ENCODE measurements around the gene PRELID3B. TPM values are rescaled to one million over a fixed set of nuclear protein-coding genes. Genes with fewer than 3 reads are reported as not detected.

PRELID3B gene
- total RNA-seq, 1 donor, result 68.4 TPM

DNA sequence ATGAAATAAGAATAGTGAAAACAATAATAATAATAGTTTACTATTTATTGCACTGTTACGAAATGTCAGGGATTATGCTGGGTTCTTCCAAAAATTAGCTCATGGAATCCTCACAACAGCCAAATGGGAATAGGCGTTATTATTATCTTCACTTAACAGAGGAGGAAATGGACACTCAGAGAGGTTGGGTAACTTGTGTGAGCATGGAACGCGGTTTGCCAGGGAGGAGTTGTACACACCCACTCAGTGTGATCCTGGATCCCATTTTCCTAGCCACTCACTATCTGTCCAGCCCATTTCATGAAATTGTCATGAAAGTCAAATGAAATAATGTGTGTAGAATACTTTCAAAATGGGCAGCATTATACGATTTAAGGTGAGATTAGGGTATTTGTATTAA lies 56.9 kb downstream of the PRELID3B start:
- DNase-seq (ENCODE audit: insufficient read length, low spot score, missing footprints), result no peak
- Histone ChIP-seq H4K20me1 (ENCODE audit: insufficient read depth, low read length) (peaks cover 16% of the 10 kb centered on the region), H3K4me2 (ENCODE audit: insufficient read depth, low read length) (no peak overlapping the region), H3K36me3 (ENCODE audit: insufficient read depth, low read length) (peaks cover 40% of the 10 kb centered on the region), H3K27me3 (ENCODE audit: insufficient read depth, low read length) (no peaks in the 10 kb centered on the region), H3K79me2 (ENCODE audit: insufficient read depth, low read length) (peaks cover 50% of the 10 kb centered on the region), H3K27ac (ENCODE audit: low read depth, low read length) (no peak overlapping the region), H3K9me3 (ENCODE audit: low read depth, low read length) (no peaks in the 10 kb centered on the region), H3K4me1 (ENCODE audit: insufficient read depth, low read length) (no peaks in the 10 kb centered on the region), H3K4me3 (ENCODE audit: insufficient read depth, low read length) (no peak overlapping the region), H2AFZ (ENCODE audit: low read length) (no peak overlapping the region)
- TF ChIP-seq, protein P1, sequence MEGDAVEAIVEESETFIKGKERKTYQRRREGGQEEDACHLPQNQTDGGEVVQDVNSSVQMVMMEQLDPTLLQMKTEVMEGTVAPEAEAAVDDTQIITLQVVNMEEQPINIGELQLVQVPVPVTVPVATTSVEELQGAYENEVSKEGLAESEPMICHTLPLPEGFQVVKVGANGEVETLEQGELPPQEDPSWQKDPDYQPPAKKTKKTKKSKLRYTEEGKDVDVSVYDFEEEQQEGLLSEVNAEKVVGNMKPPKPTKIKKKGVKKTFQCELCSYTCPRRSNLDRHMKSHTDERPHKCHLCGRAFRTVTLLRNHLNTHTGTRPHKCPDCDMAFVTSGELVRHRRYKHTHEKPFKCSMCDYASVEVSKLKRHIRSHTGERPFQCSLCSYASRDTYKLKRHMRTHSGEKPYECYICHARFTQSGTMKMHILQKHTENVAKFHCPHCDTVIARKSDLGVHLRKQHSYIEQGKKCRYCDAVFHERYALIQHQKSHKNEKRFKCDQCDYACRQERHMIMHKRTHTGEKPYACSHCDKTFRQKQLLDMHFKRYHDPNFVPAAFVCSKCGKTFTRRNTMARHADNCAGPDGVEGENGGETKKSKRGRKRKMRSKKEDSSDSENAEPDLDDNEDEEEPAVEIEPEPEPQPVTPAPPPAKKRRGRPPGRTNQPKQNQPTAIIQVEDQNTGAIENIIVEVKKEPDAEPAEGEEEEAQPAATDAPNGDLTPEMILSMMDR (IDR thresholded peaks at IDR 0.05; ENCODE audit: extremely low read depth, low read depth, low read length), result no peak

DNA sequence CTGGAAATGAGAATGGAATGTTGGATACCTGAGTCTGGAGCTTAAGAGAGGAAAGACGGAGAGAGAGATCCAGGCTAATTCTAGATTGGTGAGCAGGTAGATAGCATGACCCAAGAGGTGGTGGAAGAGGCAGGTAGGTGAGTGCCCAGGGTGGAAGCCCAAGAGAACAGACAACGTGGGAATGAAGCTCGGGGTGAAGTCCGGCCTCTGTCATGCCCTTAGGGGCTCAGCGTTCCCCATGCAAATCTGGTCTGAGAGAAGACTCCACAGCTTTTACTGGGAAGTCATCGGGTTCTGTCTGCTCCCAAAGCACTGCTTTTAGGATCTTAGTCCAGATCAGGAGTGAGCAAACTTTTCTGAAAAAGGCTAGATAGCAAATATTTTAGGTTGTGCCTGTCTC lies 57.9 kb downstream of the PRELID3B start:
- Histone ChIP-seq H3K9me3 (ENCODE audit: low read depth, low read length) (no peaks in the 10 kb centered on the region), H3K4me3 (ENCODE audit: insufficient read depth, low read length) (no peak overlapping the region), H2AFZ (ENCODE audit: low read length) (no peak overlapping the region), H3K4me2 (ENCODE audit: insufficient read depth, low read length) (no peak overlapping the region), H4K20me1 (ENCODE audit: insufficient read depth, low read length) (peaks cover 16% of the 10 kb centered on the region), H3K27me3 (ENCODE audit: insufficient read depth, low read length) (no peaks in the 10 kb centered on the region), H3K36me3 (ENCODE audit: insufficient read depth, low read length) (peaks cover 37% of the 10 kb centered on the region), H3K4me1 (ENCODE audit: insufficient read depth, low read length) (no peaks in the 10 kb centered on the region), H3K79me2 (ENCODE audit: insufficient read depth, low read length) (peaks cover 50% of the 10 kb centered on the region), H3K27ac (ENCODE audit: low read depth, low read length) (no peak overlapping the region)
- no peak for DNase-seq (ENCODE audit: insufficient read length, low spot score, missing footprints)
- TF ChIP-seq, protein P1 (IDR thresholded peaks at IDR 0.05; ENCODE audit: extremely low read depth, low read depth, low read length), result no peak

Other genes starting within 250 kb of the PRELID3B start
- gene GNAS-AS1, start 191.9 kb downstream of the PRELID3B start, total RNA-seq, result 0.72 and 1.5 TPM in 2 replicates
- 366 and 374 TPM in 2 replicates for gene GNAS, start 190.1 kb downstream of the PRELID3B start, total RNA-seq
- gene NELFCD, start 61.5 kb downstream of the PRELID3B start, total RNA-seq, result 41.3 and 46.7 TPM in 2 replicates
- gene CTSZ, start 35.5 kb downstream of the PRELID3B start, total RNA-seq, result 223 and 264 TPM in 2 replicates
- not detected in 2 replicates for gene TUBB1, start 23.4 kb downstream of the PRELID3B start, total RNA-seq
- gene ATP5F1E, start 10.5 kb downstream of the PRELID3B start, total RNA-seq, result 19.5 and 23.0 TPM in 2 replicates
- not detected in 2 replicates for gene ZNF831, start 121.0 kb upstream of the PRELID3B start, total RNA-seq